CMK (cell line): ENCODE measurements around the gene MPPED1.

Experiments
- DNase-seq: peaks from one replicate; pipeline ENCODE4 v3.0.0-alpha.2; 2010; ENCODE audit warnings: low read depth

Gene MPPED1

GRCh38 chr22:43498856-43499253 lies 87.0 kb downstream of the MPPED1 start:
- DNase-seq: no peak

GRCh38 chr22:43500792-43501785 lies 89.3 kb downstream of the MPPED1 start:
- DNase-seq: no peak

- no peak for DNase-seq
Observed at GRCh38 chr22:43501878-43502277, 90.1 kb downstream of the MPPED1 start.

- DNase-seq: no peak
Observed at GRCh38 chr22:43502306-43502874, 90.6 kb downstream of the MPPED1 start.

DNA sequence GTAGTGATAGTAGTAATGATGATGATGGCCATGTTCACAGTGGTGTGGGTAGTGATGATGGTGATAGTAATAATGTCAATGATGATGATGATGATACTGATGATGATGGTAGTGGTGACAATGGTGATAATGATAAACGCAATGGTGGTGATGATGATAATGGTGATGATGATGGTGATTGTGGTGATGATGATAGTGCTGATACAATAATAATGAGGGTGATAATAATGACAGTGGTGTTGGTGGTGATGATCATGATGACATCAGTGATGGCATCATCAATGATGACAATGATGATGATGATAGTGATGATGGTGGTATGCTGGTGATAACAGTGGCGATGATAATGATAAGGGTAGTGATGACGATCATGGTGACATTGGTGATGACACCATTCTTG lies 92.3 kb downstream of the MPPED1 start:
- DNase-seq: no peak

DNA sequence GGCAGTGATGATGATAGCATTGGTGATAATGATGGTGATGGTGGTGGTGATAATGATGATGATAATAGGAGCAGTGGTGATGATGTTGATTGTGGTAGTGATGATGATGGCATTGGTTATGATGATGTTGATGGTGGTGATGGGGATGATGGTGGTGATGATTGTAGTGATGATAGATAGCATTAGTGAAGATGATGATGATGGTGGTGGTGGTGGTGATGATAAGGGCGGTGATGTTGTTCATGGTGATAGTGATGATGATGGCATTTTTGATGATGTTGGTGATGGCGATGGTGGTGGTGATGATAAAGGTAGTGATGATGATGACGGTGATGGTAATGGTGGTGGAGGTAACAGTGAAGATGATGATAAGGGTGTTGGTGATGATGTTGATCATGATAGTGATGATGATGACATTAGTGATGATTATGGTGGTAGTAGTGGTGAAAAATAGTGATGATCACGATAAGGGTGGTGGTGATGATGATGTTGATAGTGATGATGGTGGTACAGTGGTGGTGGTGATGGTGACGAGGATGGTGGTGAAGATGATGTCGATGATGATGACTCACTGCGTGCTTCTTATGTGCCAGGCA lies 93.0 kb downstream of the MPPED1 start:
- no peak for DNase-seq

DNA sequence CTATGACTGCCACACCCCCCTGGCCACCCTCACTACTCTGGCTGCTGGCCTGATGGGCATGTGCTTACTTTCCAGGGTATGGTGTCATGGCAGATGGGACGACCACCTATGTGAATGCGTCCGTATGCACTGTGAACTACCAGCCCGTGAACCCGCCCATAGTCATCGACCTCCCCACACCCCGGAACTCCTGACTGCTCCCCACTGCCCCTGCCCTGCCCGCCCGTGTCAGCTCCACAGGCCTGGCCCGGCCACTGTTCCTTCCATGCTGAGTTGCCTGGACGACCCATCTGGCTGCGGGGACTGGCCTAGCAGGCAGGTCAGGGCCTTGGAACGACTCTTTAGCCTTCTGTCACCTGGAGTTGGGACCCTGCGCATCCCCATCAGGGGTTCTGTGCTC lies 93.6 kb downstream of the MPPED1 start:
- no peak for DNase-seq

DNA sequence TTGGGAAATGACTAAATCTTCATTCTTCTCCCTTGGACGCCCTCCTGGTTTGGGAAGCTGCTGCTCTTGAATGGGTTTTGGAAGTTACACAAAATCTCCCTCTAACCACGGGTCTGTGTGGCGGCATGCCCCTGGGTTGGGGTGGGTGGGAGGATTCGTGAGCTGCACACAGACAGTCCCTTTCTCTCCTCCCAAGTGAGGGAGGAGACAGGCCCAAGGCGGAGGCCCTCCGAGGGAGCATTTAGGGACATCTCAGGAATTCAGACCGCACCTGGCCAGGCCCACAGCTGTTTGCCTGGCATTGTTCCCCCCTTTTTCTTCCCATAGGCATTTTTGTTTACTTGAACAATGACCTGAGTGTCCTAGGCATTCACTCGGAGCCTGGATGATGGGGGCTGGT lies 94.1 kb downstream of the MPPED1 start:
- DNase-seq: no peak

GRCh38 chr22:43506487-43506886 lies 94.7 kb downstream of the MPPED1 start:
- no peak for DNase-seq

GRCh38 chr22:43507235-43507634 lies 95.4 kb downstream of the MPPED1 start:
- no peak for DNase-seq

DNA sequence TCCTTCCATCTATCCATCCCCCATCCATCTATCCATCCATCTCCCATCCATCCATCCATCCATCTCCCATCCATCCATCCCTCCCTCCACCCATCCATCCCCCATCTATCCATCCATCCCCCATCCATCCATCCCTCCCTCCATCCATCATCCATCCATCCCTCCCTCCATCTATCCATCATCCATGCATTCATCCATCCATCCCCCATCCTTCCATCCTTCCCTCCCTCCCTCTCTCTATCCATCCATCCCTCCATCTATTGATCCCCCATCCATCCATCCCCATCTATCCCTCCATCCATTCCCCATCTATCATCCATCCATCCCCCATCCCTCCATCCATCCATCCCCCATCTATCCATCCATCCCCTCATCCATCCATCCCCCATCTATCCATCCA lies 96.7 kb downstream of the MPPED1 start:
- no peak for DNase-seq

- DNase-seq: no peak
Observed at GRCh38 chr22:43509337-43509736, 97.5 kb downstream of the MPPED1 start.

- DNase-seq: no peak
Observed at GRCh38 chr22:43510281-43511070, 98.7 kb downstream of the MPPED1 start.

DNA sequence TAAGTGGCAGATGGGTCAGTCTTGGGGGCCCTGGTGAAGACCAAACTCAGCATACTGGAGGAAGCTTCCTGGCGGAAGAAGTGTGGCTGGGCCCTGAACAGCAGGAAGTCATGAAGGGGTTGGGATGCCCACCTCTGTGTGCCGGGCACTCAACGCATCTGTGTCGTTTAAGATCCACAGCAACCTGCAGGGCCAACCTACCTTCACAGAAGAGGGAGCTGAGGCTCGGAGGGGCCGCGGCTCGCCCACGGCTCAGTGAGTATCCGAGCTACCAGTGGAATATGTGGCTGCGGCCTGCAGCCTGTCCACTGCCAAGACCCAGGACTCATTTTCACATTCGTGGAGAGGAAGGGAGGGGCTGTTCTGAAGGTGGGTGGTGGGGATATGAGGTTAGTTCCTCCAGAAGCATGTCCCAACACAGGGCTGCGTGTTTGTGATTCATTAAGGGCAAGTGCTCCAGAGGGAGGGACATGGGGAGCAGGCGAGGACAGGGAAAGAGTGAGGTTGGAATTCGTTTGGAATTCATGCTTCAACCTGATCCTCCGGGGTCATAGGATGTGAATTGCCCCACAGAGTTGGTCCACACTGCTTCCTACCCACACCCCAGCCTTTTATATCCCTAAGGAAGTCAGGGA lies 99.6 kb downstream of the MPPED1 start:
- no peak for DNase-seq

DNA sequence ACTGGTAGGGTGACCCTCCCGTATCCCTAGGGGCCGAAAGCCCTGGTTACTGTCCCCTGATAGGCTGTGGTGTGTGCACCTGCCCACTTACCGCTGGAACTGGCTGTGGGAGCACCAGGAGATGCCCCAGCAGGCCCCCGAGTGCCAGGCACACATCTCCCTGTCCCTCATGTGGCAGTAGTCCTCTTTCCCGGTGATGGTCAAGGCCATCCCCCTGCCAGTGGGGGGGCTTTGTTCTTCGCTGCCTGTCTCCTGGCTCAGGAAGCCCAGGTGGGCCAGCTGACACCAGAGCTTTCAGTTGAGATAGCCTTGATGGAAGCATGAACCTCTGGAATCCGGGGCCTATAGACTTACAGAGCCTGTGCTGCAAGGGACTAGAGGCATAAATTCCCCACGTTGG lies 100.5 kb downstream of the MPPED1 start:
- no peak for DNase-seq

DNA sequence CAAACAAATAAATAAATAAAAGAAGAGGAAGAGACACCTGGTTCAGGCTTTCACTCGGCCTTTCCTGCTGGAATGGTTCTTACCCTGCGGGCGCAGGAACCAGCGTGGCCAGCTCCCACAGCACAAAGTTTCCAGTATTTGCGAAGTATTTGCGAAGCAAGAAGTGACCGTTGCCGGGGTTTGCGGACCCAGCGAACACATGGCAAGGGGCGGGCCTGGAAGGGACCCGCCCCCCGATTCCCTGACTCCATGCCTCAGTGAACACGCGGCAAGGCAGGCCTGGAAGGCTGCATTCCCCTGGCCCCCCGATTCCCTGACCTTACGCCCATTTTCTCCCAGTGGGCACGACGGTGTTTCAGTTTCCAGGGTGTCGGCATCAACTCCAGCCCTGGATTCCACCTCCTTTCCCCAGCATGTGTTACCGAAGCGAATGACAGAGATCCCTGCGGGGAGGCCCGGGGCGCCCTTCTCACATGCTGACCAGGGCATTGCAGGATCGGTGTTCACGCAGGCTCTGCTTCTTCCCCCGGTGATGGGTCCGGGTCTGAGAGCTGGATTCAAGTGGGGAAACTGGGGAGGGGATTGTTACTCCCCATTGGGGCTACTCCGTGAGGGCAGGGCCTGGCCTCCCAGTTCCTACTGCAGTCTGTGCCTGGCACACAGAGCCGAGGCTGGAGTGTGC lies 102.8 kb downstream of the MPPED1 start:
- DNase-seq: no peak

DNA sequence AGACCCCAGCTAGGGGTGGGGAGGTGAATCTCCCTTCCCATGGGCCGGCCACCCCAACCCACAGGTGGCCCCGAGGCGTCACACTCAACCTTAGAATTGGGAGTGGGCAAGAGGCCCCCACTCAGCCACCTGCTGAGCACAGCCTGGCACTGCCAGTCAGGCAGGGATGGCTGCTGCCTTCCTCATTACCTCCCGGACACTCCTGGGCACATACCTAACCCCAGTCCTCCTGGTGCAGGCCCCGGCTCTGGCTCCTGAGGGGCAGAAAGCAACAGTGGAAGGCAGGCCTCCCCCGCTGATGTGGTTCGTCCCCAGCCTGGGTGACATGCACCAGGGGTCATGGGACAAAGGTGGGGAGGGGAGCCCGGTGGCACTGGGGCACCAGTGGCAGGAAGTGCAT lies 103.6 kb downstream of the MPPED1 start:
- no peak for DNase-seq

DNA sequence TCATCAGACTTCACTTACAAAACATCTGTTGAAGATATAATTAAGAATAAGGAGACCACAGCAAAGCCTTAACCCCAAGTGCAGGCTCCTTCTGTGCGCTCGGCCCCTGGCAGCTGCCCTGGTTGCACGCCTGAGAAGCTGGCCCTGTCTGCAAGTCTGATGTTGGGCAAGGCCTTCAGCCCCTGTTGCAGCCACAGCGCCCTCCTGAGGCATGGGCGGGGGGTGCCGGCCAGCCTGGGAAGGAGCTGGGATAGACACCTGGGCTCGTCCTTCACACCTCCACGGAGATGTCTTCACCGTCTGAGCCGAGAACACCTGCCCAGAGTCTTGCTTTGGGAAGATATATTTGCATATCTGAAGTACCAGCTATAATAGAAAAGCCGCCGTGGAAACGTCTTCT lies 104.1 kb downstream of the MPPED1 start:
- no peak for DNase-seq

- no peak for DNase-seq
Observed at GRCh38 chr22:43516386-43516785, 104.6 kb downstream of the MPPED1 start.

- DNase-seq: no peak
Observed at GRCh38 chr22:43516996-43517635, 105.3 kb downstream of the MPPED1 start.

DNA sequence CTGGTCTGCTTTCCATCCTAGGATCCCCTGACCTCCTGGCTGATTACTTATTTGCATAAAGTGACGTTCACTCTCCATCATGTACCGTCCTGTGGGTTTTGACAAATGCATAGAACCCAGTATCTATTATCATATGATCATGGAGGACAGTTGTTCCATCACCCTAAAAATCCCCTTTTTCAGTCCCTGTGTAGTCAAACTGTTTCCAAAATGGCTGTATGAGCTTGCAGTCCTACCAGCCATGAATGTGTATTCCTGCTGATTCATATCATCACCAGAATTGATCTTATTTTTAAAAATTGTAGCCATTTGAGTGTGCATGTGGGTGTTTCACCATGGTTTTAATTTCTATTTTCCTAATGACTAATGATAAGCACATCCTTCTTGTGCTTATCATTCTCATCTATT lies 108.8 kb downstream of the MPPED1 start:
- no peak for DNase-seq
